GM21825 (cell line): ENCODE data around the gene LRRC10.

ENCODE experiments used
- ATAC-seq: cut with Tn5 transposase; IDR thresholded peaks from one replicate; pipeline ENCODE4 v1.9.1; 2021; ENCODE audit warnings: mild to moderate bottlenecking, moderate library complexity; ENCODE audit not compliant: unreplicated experiment

The LRRC10 gene

GRCh38 chr12:69570545-69571399 lies 39.9 kb downstream of the LRRC10 start:
- peak; percentile 70 for ATAC-seq

- ATAC-seq: no peak
These were observed 40.6 kb downstream of the LRRC10 start for GRCh38 chr12:69570000-69570516.

- no peak for ATAC-seq
These were observed 41.5 kb downstream of the LRRC10 start for GRCh38 chr12:69569236-69569635.

DNA sequence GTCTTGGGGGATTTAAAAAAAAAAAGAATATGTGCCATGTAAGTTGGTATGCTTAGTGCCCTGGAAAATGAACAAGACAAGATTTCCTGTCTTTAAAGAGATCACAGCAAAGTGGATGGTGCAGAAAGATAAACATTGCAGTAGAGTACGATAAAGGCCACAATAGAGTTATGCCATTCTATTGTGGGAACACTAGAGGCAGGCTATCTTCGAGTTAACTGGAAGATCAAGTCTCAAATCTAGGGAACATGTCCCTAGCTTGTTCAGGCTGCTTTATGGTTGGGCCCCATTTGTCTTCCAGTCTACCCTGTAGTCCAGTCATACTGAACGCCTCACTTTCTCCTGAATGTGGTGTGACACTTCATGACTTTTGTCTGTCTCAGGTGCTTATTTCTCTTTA lies 44.1 kb downstream of the LRRC10 start:
- ATAC-seq: no peak

- no peak for ATAC-seq
These were observed 47.4 kb downstream of the LRRC10 start for GRCh38 chr12:69563166-69563762.
